Hepatocyte (in vitro differentiated cells): ENCODE measurements around the gene ORAI2. TPM values are rescaled to one million over a fixed set of nuclear protein-coding genes. Genes with fewer than 3 reads are reported as not detected.
A peak's percentile ranks its signal among the peaks of the same experiment; 100 is the strongest.

ENCODE experiments used
- DNase-seq: peaks from one replicate; pipeline ENCODE4 v3.0.0-alpha.2; 2016; ENCODE audit warnings: low spot score
- H2AFZ ChIP-seq: fragments of 200-600 bp; sonication (generic); 2 replicates; pipeline ENCODE4 v1.6.0; 2016; ENCODE audit warnings: antibody characterized with exemption, mild to moderate bottlenecking
- H3K27ac ChIP-seq: fragments of 200-600 bp; sonication (generic); 2 replicates; pipeline ENCODE4 v1.5.1; 2016; ENCODE audit warnings: mild to moderate bottlenecking
- H3K27me3 ChIP-seq: fragments of 200-600 bp; sonication (generic); 2 replicates; pipeline ENCODE4 v1.6.1; 2016
- H3K36me3 ChIP-seq: fragments of 200-600 bp; sonication (generic); replicated peaks from 2 replicates; pipeline ENCODE4 v1.5.1; 2016; ENCODE audit warnings: low read depth; ENCODE audit not compliant: insufficient read depth
- H3K4me1 ChIP-seq: fragments of 200-600 bp; sonication (generic); 2 replicates; pipeline ENCODE4 v1.5.1; 2016; ENCODE audit warnings: mild to moderate bottlenecking, moderate library complexity; ENCODE audit not compliant: insufficient read depth
- H3K4me2 ChIP-seq: fragments of 200-600 bp; sonication (generic); 2 replicates; pipeline ENCODE4 v1.6.0; 2016
- H3K4me3 ChIP-seq: fragments of 200-600 bp; sonication (generic); 2 replicates; pipeline ENCODE4 v1.5.1; 2016; ENCODE audit warnings: mild to moderate bottlenecking
- H3K79me2 ChIP-seq: fragments of 200-600 bp; sonication (generic); 2 replicates; pipeline ENCODE4 v1.6.0; 2017; ENCODE audit warnings: mild to moderate bottlenecking
- H3K9me2 ChIP-seq: fragments of 200-600 bp; sonication (generic); replicated peaks from 2 replicates; pipeline ENCODE4 v1.6.0; 2017; ENCODE audit warnings: mild to moderate bottlenecking; ENCODE audit not compliant: insufficient read depth
- H3K9me3 ChIP-seq: fragments of 200-600 bp; sonication (generic); 2 replicates; pipeline ENCODE4 v1.5.1; 2016; ENCODE audit warnings: low read depth, mild to moderate bottlenecking
- H4K20me1 ChIP-seq: fragments of 200-600 bp; sonication (generic); 2 replicates; pipeline ENCODE4 v1.6.0; 2016; ENCODE audit warnings: mild to moderate bottlenecking; ENCODE audit not compliant: insufficient read depth, poor library complexity, severe bottlenecking
- CTCF ChIP-seq: fragments of 200-600 bp; sonication (generic); IDR thresholded peaks from 2 replicates; pipeline ENCODE4 v1.5.1; 2016; ENCODE audit warnings: antibody characterized with exemption, mild to moderate bottlenecking; ENCODE audit not compliant: poor library complexity
- EZH2 ChIP-seq: fragments of 200-600 bp; sonication (generic); IDR thresholded peaks from 2 replicates; pipeline ENCODE4 v1.6.1; 2016; ENCODE audit warnings: antibody characterized with exemption, mild to moderate bottlenecking, borderline replicate concordance
- EZH2phosphoT487 ChIP-seq: fragments of 200-600 bp; sonication (generic); IDR thresholded peaks from one replicate; pipeline ENCODE4 v1.6.1; 2018; ENCODE audit warnings: antibody characterized with exemption, mild to moderate bottlenecking, low read depth, moderate library complexity; ENCODE audit not compliant: unreplicated experiment, severe bottlenecking
- WGBS: methylation state at CpG from one replicate; pipeline ENCODE4 v1.1.6; 2016; ENCODE audit warnings: low lambda C conversion rate; ENCODE audit errors: missing lambda C conversion rate; 5-methylcytosine and 5-hydroxymethylcytosine counted together
- polyA plus RNA-seq: library from polyadenylated mRNA; unstranded; fragments of >200 nt; fragmentation: Nextera tagmentation; extraction: Ambion mirVana; gene quantifications from 2 replicates; pipeline ENCODE4 v1.2.1, GENCODE V29; 2016
- total RNA-seq: library from RNA; depleted of rRNA; stranded (reverse); fragments of >200 nt; gene quantifications from 2 replicates; pipeline ENCODE4 v1.2.3, GENCODE V29; 2014

ORAI2 gene
- total and polyA plus RNA-seq, 2 experiments from 2014 or later, result 33.6 to 41.9 TPM

- no peak overlapping the region for H3K27ac ChIP-seq
- WGBS, result 78% methylated on average over 12 of the region's 12 CpGs
These were observed 42.5 kb upstream of the ORAI2 start for GRCh38 chr7:102390697-102391484.

GRCh38 chr7:102392330-102392729 is 41.0 kb upstream of the ORAI2 start:
- Histone ChIP-seq H3K9me2 (no peaks in the 10 kb centered on the region), H3K27ac (no peak overlapping the region), H3K4me2 (no peak overlapping the region), H3K79me2 (peaks cover 6% of the 10 kb centered on the region), H3K9me3 (no peaks in the 10 kb centered on the region), H3K36me3 (no peaks in the 10 kb centered on the region), H3K27me3 (no peaks in the 10 kb centered on the region), H3K4me3 (no peak overlapping the region), H4K20me1 (no peaks in the 10 kb centered on the region), H3K4me1 (peaks cover 6% of the 10 kb centered on the region), H2AFZ (no peak overlapping the region)
- WGBS, result 89% methylated on average over 1 of the region's 1 CpG
- TF ChIP-seq EZH2phosphoT487 (no peak), EZH2 (no peak)
- DNase-seq, result no peak

More at GRCh38 chr7:102390697-102391484, 42.5 kb upstream of the ORAI2 start:
- no peaks in the 10 kb centered on the region for H4K20me1 ChIP-seq
- H3K79me2 ChIP-seq, result no peaks in the 10 kb centered on the region
- peaks cover 2% of the 10 kb centered on the region for H3K4me1 ChIP-seq
- H2AFZ ChIP-seq, result no peak overlapping the region
- no peaks in the 10 kb centered on the region for H3K27me3 ChIP-seq
- no peak overlapping the region for H3K4me3 ChIP-seq
- H3K4me2 ChIP-seq, result no peak overlapping the region
- TF ChIP-seq EZH2phosphoT487, result no peak
- no peak for TF ChIP-seq EZH2
- TF ChIP-seq CTCF, result peak; percentile 84
- no peaks in the 10 kb centered on the region for H3K36me3 ChIP-seq
- H3K9me2 ChIP-seq, result no peaks in the 10 kb centered on the region
- H3K9me3 ChIP-seq, result no peaks in the 10 kb centered on the region
- DNase-seq, result peak; percentile 90

- peak; percentile 46 for DNase-seq
- peaks cover 7% of the 10 kb centered on the region for H3K4me1 ChIP-seq
- no peak overlapping the region for H3K4me2 ChIP-seq
- H3K36me3 ChIP-seq, result no peaks in the 10 kb centered on the region
- 59% methylated on average over 9 of the region's 9 CpGs for WGBS
- H4K20me1 ChIP-seq, result no peaks in the 10 kb centered on the region
- H3K9me2 ChIP-seq, result no peaks in the 10 kb centered on the region
- no peak overlapping the region for H3K4me3 ChIP-seq
- no peaks in the 10 kb centered on the region for H3K9me3 ChIP-seq
- no peak overlapping the region for H2AFZ ChIP-seq
- H3K27ac ChIP-seq, result peak overlapping the region; percentile 87
- H3K79me2 ChIP-seq, result peaks cover 16% of the 10 kb centered on the region
- H3K27me3 ChIP-seq, result no peaks in the 10 kb centered on the region
- TF ChIP-seq EZH2, result no peak
These were observed 39.9 kb upstream of the ORAI2 start for GRCh38 chr7:102393467-102393866.

- Histone ChIP-seq H3K4me3 (peak overlapping the region; percentile 30), H3K79me2 (peaks cover 29% of the 10 kb centered on the region), H3K4me1 (peaks cover 7% of the 10 kb centered on the region), H3K9me3 (no peaks in the 10 kb centered on the region), H3K9me2 (no peaks in the 10 kb centered on the region), H3K36me3 (peaks cover 5% of the 10 kb centered on the region), H3K27ac (peak overlapping the region; percentile 87), H3K4me2 (peak overlapping the region; percentile 83), H2AFZ (peak overlapping the region; percentile 62), H4K20me1 (no peaks in the 10 kb centered on the region), H3K27me3 (no peaks in the 10 kb centered on the region)
- TF ChIP-seq EZH2, result no peak
- no peak for TF ChIP-seq CTCF
- no peak for TF ChIP-seq EZH2phosphoT487
- 4% methylated on average over 9 of the region's 9 CpGs for WGBS
- no peak for DNase-seq
These were observed 37.8 kb upstream of the ORAI2 start for GRCh38 chr7:102395592-102395872.
